WTC11 (cell line): ENCODE measurements around the gene ADCK2. TPM values are rescaled to one million over a fixed set of nuclear protein-coding genes. Genes with fewer than 3 reads are reported as not detected.

ENCODE experiments used
- ATAC-seq: fragments of 200-7000 bp; cut with Tn5 transposase; 2 replicates; pipeline ENCODE4 v1.10.0; 2021; ENCODE audit warnings: mild to moderate bottlenecking, moderate library complexity
- CTCF ChIA-PET: fragments of 300-600 bp; sonication (Branson Sonifier 250); formaldehyde crosslinking; loops from one replicate; lab custom pipeline; 2021; ENCODE audit warnings: antibody characterized with exemption; lab: Charles Lee
- POLR2A ChIA-PET: fragments of 350-600 bp; sonication (Branson Sonifier 250); formaldehyde crosslinking; loops from one replicate; lab custom pipeline; 2021; ENCODE audit warnings: antibody characterized with exemption; lab: Charles Lee
- DNase-seq: peaks from one replicate; pipeline ENCODE4 v3.0.0; 2021; ENCODE audit warnings: low spot score
- H3K27ac Mint-ChIP-seq: 2 replicates; pipeline ENCODE4 v1.8.0; 2021; ENCODE audit warnings: mixed read lengths
- H3K27me3 Mint-ChIP-seq: 2 replicates; pipeline ENCODE4 v1.8.0; 2021; ENCODE audit warnings: low read depth, mild to moderate bottlenecking, moderate library complexity, mixed read lengths
- H3K36me3 Mint-ChIP-seq: 2 replicates; pipeline ENCODE4 v1.8.0; 2021; ENCODE audit warnings: mixed read lengths
- H3K4me1 Mint-ChIP-seq: 2 replicates; pipeline ENCODE4 v1.8.0; 2022; ENCODE audit warnings: mixed read lengths
- H3K4me3 Mint-ChIP-seq: 2 replicates; pipeline ENCODE4 v1.8.0; 2021; ENCODE audit warnings: mild to moderate bottlenecking, moderate library complexity, mixed read lengths
- H3K9me3 Mint-ChIP-seq: 2 replicates; pipeline ENCODE4 v1.8.0; 2021; ENCODE audit warnings: mixed read lengths
- CBFB ChIP-seq: sonication (generic); formaldehyde crosslinking; IDR thresholded peaks from 2 replicates; pipeline ENCODE4 v1.8.1; 2022; ENCODE audit warnings: mild to moderate bottlenecking, low read depth, missing genetic modification reagents
- CDX4 ChIP-seq: fragments of 250-450 bp; sonication (Bioruptor Pico); IDR thresholded peaks from 2 replicates; pipeline ENCODE4 v1.9.0; 2021; ENCODE audit warnings: moderate library complexity, mild to moderate bottlenecking, inconsistent platforms, borderline replicate concordance
- E2F5 ChIP-seq: sonication (generic); formaldehyde crosslinking; IDR thresholded peaks from 2 replicates; pipeline ENCODE4 v1.8.1; 2022; ENCODE audit warnings: mild to moderate bottlenecking, moderate library complexity, missing genetic modification reagents
- ELF4 ChIP-seq: sonication (generic); formaldehyde crosslinking; IDR thresholded peaks from 2 replicates; pipeline ENCODE4 v1.8.1; 2022; ENCODE audit warnings: low read depth, mild to moderate bottlenecking, moderate library complexity, missing genetic modification reagents
- ESRRA ChIP-seq: sonication (generic); formaldehyde crosslinking; IDR thresholded peaks from 2 replicates; pipeline ENCODE4 v1.8.1; 2022; ENCODE audit warnings: mild to moderate bottlenecking, missing genetic modification reagents, borderline replicate concordance
- FOXK1 ChIP-seq: sonication (generic); formaldehyde crosslinking; IDR thresholded peaks from 2 replicates; pipeline ENCODE4 v1.8.0; 2022; ENCODE audit warnings: mild to moderate bottlenecking, moderate library complexity, missing genetic modification reagents
- FOXP1 ChIP-seq: sonication (generic); formaldehyde crosslinking; IDR thresholded peaks from 2 replicates; pipeline ENCODE4 v1.8.0; 2022; ENCODE audit warnings: missing genetic modification reagents, mild to moderate bottlenecking, moderate library complexity, borderline replicate concordance
- GTF2I ChIP-seq: fragments of 250-450 bp; sonication (Bioruptor Pico); conservative IDR thresholded peaks from 2 replicates; pipeline ENCODE4 v1.4.0; 2021; ENCODE audit warnings: mild to moderate bottlenecking
- JUN ChIP-seq: sonication (generic); formaldehyde crosslinking; IDR thresholded peaks from 2 replicates; pipeline ENCODE4 v1.8.0; 2023; ENCODE audit warnings: mild to moderate bottlenecking, missing genetic modification reagents
- MAX ChIP-seq: sonication (generic); formaldehyde crosslinking; IDR thresholded peaks from 2 replicates; pipeline ENCODE4 v1.8.0; 2022; ENCODE audit warnings: mild to moderate bottlenecking, missing genetic modification reagents
- MYBL2 ChIP-seq: sonication (generic); formaldehyde crosslinking; IDR thresholded peaks from 2 replicates; pipeline ENCODE4 v1.8.1; 2023; ENCODE audit warnings: mild to moderate bottlenecking, moderate library complexity, missing genetic modification reagents
- NR1H2 ChIP-seq: sonication (generic); formaldehyde crosslinking; IDR thresholded peaks from 2 replicates; pipeline ENCODE4 v1.9.0; 2021; ENCODE audit warnings: mild to moderate bottlenecking, moderate library complexity, missing genetic modification reagents
- NR3C1 ChIP-seq: sonication (generic); formaldehyde crosslinking; conservative IDR thresholded peaks from 2 replicates; pipeline ENCODE4 v1.8.1; 2023; ENCODE audit warnings: low read depth, mild to moderate bottlenecking, missing genetic modification reagents
- OVOL2 ChIP-seq: fragments of 250-450 bp; sonication (Bioruptor Pico); IDR thresholded peaks from 2 replicates; pipeline ENCODE4 v1.9.0; 2021; ENCODE audit warnings: mild to moderate bottlenecking, borderline replicate concordance
- RELA ChIP-seq: sonication (generic); formaldehyde crosslinking; IDR thresholded peaks from 2 replicates; pipeline ENCODE4 v1.8.1; 2022; ENCODE audit warnings: missing genetic modification reagents, mild to moderate bottlenecking, borderline replicate concordance
- RORB ChIP-seq: fragments of 250-450 bp; sonication (Bioruptor Pico); IDR thresholded peaks from 2 replicates; pipeline ENCODE4 v1.9.0; 2021; ENCODE audit warnings: mild to moderate bottlenecking
- SMAD4 ChIP-seq: sonication (generic); formaldehyde crosslinking; IDR thresholded peaks from 2 replicates; pipeline ENCODE4 v1.8.0; 2022; ENCODE audit warnings: mild to moderate bottlenecking, missing genetic modification reagents
- ZBTB21 ChIP-seq: sonication (generic); formaldehyde crosslinking; IDR thresholded peaks from 2 replicates; pipeline ENCODE4 v1.8.1; 2023; ENCODE audit warnings: mild to moderate bottlenecking, missing genetic modification reagents, borderline replicate concordance
- ZNF138 ChIP-seq: sonication (generic); formaldehyde crosslinking; conservative IDR thresholded peaks from 2 replicates; pipeline ENCODE4 v1.8.1; 2022; ENCODE audit warnings: mild to moderate bottlenecking, moderate library complexity, missing genetic modification reagents
- ZNF232 ChIP-seq: sonication (generic); formaldehyde crosslinking; IDR thresholded peaks from 2 replicates; pipeline ENCODE4 v1.8.0; 2022; ENCODE audit warnings: mild to moderate bottlenecking, missing genetic modification reagents
- total RNA-seq: library from RNA; stranded (reverse); gene quantifications from 3 replicates; pipeline ENCODE4 v1.2.3, GENCODE V29; 2021
- TF ChIP-seq, protein P1 (sequence below): sonication (generic); formaldehyde crosslinking; IDR thresholded peaks from 2 replicates; pipeline ENCODE4 v1.8.1; 2023; ENCODE audit warnings: mild to moderate bottlenecking, missing genetic modification reagents, moderate library complexity

ADCK2 gene
- total RNA-seq, 1 experiment from 2014 or later, result 12.7 TPM

DNA sequence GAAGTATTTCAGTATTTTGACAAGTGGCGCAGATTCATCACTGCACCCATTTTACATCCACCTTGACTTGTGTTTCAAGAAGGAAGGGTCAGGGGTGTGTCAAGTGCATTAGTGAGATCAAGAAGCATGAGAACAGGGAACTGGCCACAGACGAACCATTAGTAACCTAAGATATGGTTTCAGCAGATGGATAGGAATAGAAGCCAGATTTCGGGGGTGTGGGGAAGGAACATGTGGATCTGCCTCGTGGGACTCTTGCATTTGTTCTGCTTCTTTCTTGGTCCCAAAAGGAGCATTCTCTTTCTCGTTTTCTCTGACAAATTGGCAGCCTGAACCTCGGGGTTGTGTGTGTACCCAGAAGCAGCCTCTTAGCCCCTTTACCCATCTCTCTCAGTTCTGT lies 41.7 kb upstream of the ADCK2 start:
- H3K4me3 Mint-ChIP-seq, result no peak overlapping the region
- H3K27me3 Mint-ChIP-seq, result no peaks in the 10 kb centered on the region
- no peak for DNase-seq
- peaks cover 18% of the 10 kb centered on the region for H3K4me1 Mint-ChIP-seq
- H3K36me3 Mint-ChIP-seq, result no peaks in the 10 kb centered on the region
- H3K27ac Mint-ChIP-seq, result no peak overlapping the region
- POLR2A ChIA-PET, result no interaction called here
- TF ChIP-seq NR1H2 (CRISPR knock-in tag), result no peak
- no peak for TF ChIP-seq FOXK1 (CRISPR knock-in tag)
- no peak for TF ChIP-seq RELA (CRISPR knock-in tag)
- no peak for TF ChIP-seq ZNF138 (CRISPR knock-in tag)
- no peak for TF ChIP-seq NR3C1
- no peak for TF ChIP-seq FOXP1 (CRISPR knock-in tag)
- no peak for ATAC-seq
- CTCF ChIA-PET, result no interaction called here
- no peaks in the 10 kb centered on the region for H3K9me3 Mint-ChIP-seq

GRCh38 chr7:140631602-140632001 lies 41.1 kb upstream of the ADCK2 start:
- ChIA-PET CTCF (no interaction called here), POLR2A (no interaction called here)
- DNase-seq, result no peak
- Mint-ChIP-seq H3K4me1 (peaks cover 17% of the 10 kb centered on the region), H3K9me3 (no peaks in the 10 kb centered on the region), H3K27me3 (no peaks in the 10 kb centered on the region), H3K27ac (0 out of 2 replicates have a peak overlapping the region, but pooled peaks have one; percentile 69), H3K36me3 (no peaks in the 10 kb centered on the region), H3K4me3 (no peak overlapping the region)
- TF ChIP-seq ELF4 (CRISPR knock-in tag) (no peak), OVOL2 (CRISPR knock-in tag) (no peak)
- no peak for ATAC-seq

- peak overlapping the region; percentile 90 for H3K27ac Mint-ChIP-seq
- TF ChIP-seq MYBL2 (no peak), RORB (CRISPR knock-in tag) (no peak), MAX (CRISPR knock-in tag) (no peak), ESRRA (no peak), SMAD4 (CRISPR knock-in tag) (no peak), ZNF232 (CRISPR knock-in tag) (no peak), E2F5 (CRISPR knock-in tag) (no peak), JUN (CRISPR knock-in tag) (no peak)
- no peak overlapping the region for H3K4me3 Mint-ChIP-seq
- no peaks in the 10 kb centered on the region for H3K9me3 Mint-ChIP-seq
- H3K4me1 Mint-ChIP-seq, result peaks cover 39% of the 10 kb centered on the region
- CTCF ChIA-PET, result interaction anchor here (0.7 to 2.4 kb wide), 8 partner anchors 9 to 1081 kb away, joined by 3 to 17 read pairs (median 4); no protein-coding TSS in a partner anchor
- no peak for DNase-seq
- peaks cover 17% of the 10 kb centered on the region for H3K27me3 Mint-ChIP-seq
- ATAC-seq, result peak; percentile 29
- H3K36me3 Mint-ChIP-seq, result no peaks in the 10 kb centered on the region
- POLR2A ChIA-PET, result interaction anchor here (1.0 kb wide), 1 partner anchor 118 kb away, joined by 3 read pairs; no protein-coding TSS in a partner anchor
Measured at GRCh38 chr7:140635345-140635744, 37.4 kb upstream of the ADCK2 start.

DNA sequence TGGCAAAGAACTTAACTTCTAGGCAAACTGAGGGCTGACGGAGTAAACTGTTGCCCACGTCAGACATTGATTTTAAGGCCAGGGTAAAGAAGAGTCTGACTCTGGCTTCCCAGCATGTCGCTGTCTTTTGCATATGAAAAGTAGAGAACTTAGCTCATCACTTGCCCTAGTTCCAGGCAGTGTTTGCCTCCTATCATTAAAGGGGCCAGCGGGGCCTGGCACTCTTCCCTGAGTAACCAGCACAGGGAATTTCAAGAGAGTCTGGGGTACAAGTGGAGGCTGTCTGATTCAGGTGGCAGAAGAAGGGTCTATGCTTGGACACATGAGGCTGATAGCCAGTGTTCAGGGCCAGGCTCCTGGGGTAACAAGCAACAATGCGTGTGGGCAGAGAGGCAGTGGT lies 36.9 kb upstream of the ADCK2 start:
- Mint-ChIP-seq H3K27me3 (peaks cover 17% of the 10 kb centered on the region), H3K9me3 (no peaks in the 10 kb centered on the region), H3K27ac (peak overlapping the region; percentile 90), H3K4me3 (no peak overlapping the region), H3K36me3 (no peaks in the 10 kb centered on the region), H3K4me1 (peaks cover 39% of the 10 kb centered on the region)
- CTCF ChIA-PET, result interaction anchor here (0.8 to 2.4 kb wide), 7 partner anchors 10 to 1081 kb away, joined by 3 to 17 read pairs (median 4); no protein-coding TSS in a partner anchor
- POLR2A ChIA-PET, result interaction anchor here (0.5 to 1.0 kb wide), 3 partner anchors 11 to 118 kb away, joined by 3 to 6 read pairs (median 3); no protein-coding TSS in a partner anchor
- peak; percentile 34 for ATAC-seq
- no peak for TF ChIP-seq OVOL2 (CRISPR knock-in tag)
- TF ChIP-seq CDX4 (CRISPR knock-in tag), result no peak
- TF ChIP-seq CBFB (CRISPR knock-in tag), result no peak
- TF ChIP-seq, protein P1, sequence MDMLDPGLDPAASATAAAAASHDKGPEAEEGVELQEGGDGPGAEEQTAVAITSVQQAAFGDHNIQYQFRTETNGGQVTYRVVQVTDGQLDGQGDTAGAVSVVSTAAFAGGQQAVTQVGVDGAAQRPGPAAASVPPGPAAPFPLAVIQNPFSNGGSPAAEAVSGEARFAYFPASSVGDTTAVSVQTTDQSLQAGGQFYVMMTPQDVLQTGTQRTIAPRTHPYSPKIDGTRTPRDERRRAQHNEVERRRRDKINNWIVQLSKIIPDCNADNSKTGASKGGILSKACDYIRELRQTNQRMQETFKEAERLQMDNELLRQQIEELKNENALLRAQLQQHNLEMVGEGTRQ (CRISPR knock-in tag), result no peak
- TF ChIP-seq GTF2I (CRISPR knock-in tag), result no peak
- no peak for TF ChIP-seq ZBTB21
- DNase-seq, result no peak
